PC-9 (cell line): Measurements from ENCODE around the gene TYW3. TPM values are rescaled to one million over a fixed set of nuclear protein-coding genes. Genes with fewer than 3 reads are reported as not detected.

ENCODE experiments used
- BruUV-seq: library from RNA; stranded (reverse); fragments of 400-500 nt; replicated peaks from 2 replicates; lab custom pipeline; 2021; lab: Mats Ljungman, UMichigan
- CTCF ChIA-PET: fragments of 300-600 bp; sonication (Branson Sonifier 250); formaldehyde crosslinking; loops from one replicate; lab custom pipeline; 2022; ENCODE audit warnings: antibody characterized with exemption; lab: Charles Lee
- POLR2A ChIA-PET: fragments of 300-600 bp; sonication (Branson Sonifier 250); formaldehyde crosslinking; loops from one replicate; lab custom pipeline; 2022; ENCODE audit warnings: antibody characterized with exemption; ENCODE audit not compliant: unreplicated experiment; lab: Charles Lee
- DNase-seq, 2 experiments: peaks; one replicate each; pipeline versions ENCODE4 v3.0.0 to v3.0.0-alpha.2; 2015 to 2022; ENCODE audit warnings: mixed read lengths in 1 of 2
- H2AFZ ChIP-seq: fragments of 200-600 bp; sonication (generic); 2 replicates; pipeline ENCODE4 v1.8.1; 2017; ENCODE audit warnings: antibody characterized with exemption
- H3F3A ChIP-seq: fragments of 200-600 bp; sonication (generic); 2 replicates; pipeline ENCODE4 v1.8.1; 2017; ENCODE audit warnings: antibody characterized with exemption, mild to moderate bottlenecking, low read depth; ENCODE audit not compliant: insufficient read depth
- H3K27ac ChIP-seq: fragments of 200-600 bp; sonication (generic); 2 replicates; pipeline ENCODE4 v1.6.1; 2016; ENCODE audit warnings: mixed run types
- H3K27me3 ChIP-seq: fragments of 200-600 bp; sonication (generic); 2 replicates; pipeline ENCODE4 v1.6.1; 2016; ENCODE audit warnings: low read depth, mixed run types; ENCODE audit not compliant: insufficient read depth
- H3K36me3 ChIP-seq: fragments of 200-600 bp; sonication (generic); 2 replicates; pipeline ENCODE4 v1.6.1; 2016; ENCODE audit warnings: low read depth, mixed run types
- H3K4me1 ChIP-seq: fragments of 200-600 bp; sonication (generic); replicated peaks from 2 replicates; pipeline ENCODE4 v1.6.1; 2016; ENCODE audit warnings: mixed run types; ENCODE audit not compliant: insufficient read depth
- H3K4me2 ChIP-seq: fragments of 200-600 bp; sonication (generic); 2 replicates; pipeline ENCODE4 v1.6.1; 2017; ENCODE audit warnings: mixed run types
- H3K4me3 ChIP-seq: fragments of 200-600 bp; sonication (generic); 2 replicates; pipeline ENCODE4 v1.6.1; 2016; ENCODE audit warnings: mixed run types
- H3K79me2 ChIP-seq: fragments of 200-600 bp; sonication (generic); 2 replicates; pipeline ENCODE4 v1.6.1; 2017; ENCODE audit warnings: low read depth, mixed run types
- H3K9me2 ChIP-seq: fragments of 200-600 bp; sonication (generic); 2 replicates; pipeline ENCODE4 v1.8.1; 2017; ENCODE audit warnings: mild to moderate bottlenecking; ENCODE audit not compliant: insufficient read depth
- H3K9me3 ChIP-seq: fragments of 200-600 bp; sonication (generic); 2 replicates; pipeline ENCODE4 v1.8.1; 2016; ENCODE audit warnings: low read depth; ENCODE audit not compliant: insufficient read depth
- H4K20me1 ChIP-seq: fragments of 200-600 bp; sonication (generic); 2 replicates; pipeline ENCODE4 v1.8.1; 2017; ENCODE audit not compliant: insufficient read depth
- EZH2 ChIP-seq: fragments of 200-600 bp; sonication (generic); IDR thresholded peaks from 2 replicates; pipeline ENCODE4 v1.8.0; 2017; ENCODE audit warnings: antibody characterized with exemption, low read depth
- intact Hi-C: fragments of 100-400 bp; cut with micrococcal nuclease; formaldehyde crosslinking; loops from one replicate; pipeline ENCODE4 v1.10.0; 2022; ENCODE audit not compliant: unreplicated experiment
- total RNA-seq: library from RNA; stranded (reverse); gene quantifications from 2 replicates; pipeline ENCODE4 v1.2.3, GENCODE V29; 2021
- TF ChIP-seq, protein P1 (sequence below): fragments of 200-600 bp; sonication (generic); conservative IDR thresholded peaks from 2 replicates; pipeline ENCODE4 v1.6.1; 2017; ENCODE audit warnings: mixed run types, antibody characterized with exemption, mild to moderate bottlenecking, moderate library complexity

TYW3 gene
- total RNA-seq, 1 experiment from 2014 or later: 19.8 TPM

GRCh38 chr1:74775735-74776134, 42.8 kb downstream of the TYW3 start:
- Histone ChIP-seq H3K4me3 (no peak overlapping the region), H3F3A (no peaks in the 10 kb centered on the region), H3K27ac (no peak overlapping the region), H3K79me2 (no peaks in the 10 kb centered on the region), H3K9me3 (no peaks in the 10 kb centered on the region), H3K36me3 (no peaks in the 10 kb centered on the region), H3K27me3 (no peaks in the 10 kb centered on the region), H2AFZ (no peak overlapping the region), H3K4me1 (no peaks in the 10 kb centered on the region), H4K20me1 (no peaks in the 10 kb centered on the region), H3K9me2 (0 out of 2 replicates have a peak, but pooled peaks cover 4% of the 10 kb centered on the region), H3K4me2 (no peak overlapping the region)
- no TSS peak for BruUV-seq
- ChIA-PET POLR2A (no interaction called here), CTCF (no interaction called here)
- intact Hi-C loops: no loop called here
- DNase-seq: no peak
- TF ChIP-seq EZH2: no peak
- TF ChIP-seq, protein P1, sequence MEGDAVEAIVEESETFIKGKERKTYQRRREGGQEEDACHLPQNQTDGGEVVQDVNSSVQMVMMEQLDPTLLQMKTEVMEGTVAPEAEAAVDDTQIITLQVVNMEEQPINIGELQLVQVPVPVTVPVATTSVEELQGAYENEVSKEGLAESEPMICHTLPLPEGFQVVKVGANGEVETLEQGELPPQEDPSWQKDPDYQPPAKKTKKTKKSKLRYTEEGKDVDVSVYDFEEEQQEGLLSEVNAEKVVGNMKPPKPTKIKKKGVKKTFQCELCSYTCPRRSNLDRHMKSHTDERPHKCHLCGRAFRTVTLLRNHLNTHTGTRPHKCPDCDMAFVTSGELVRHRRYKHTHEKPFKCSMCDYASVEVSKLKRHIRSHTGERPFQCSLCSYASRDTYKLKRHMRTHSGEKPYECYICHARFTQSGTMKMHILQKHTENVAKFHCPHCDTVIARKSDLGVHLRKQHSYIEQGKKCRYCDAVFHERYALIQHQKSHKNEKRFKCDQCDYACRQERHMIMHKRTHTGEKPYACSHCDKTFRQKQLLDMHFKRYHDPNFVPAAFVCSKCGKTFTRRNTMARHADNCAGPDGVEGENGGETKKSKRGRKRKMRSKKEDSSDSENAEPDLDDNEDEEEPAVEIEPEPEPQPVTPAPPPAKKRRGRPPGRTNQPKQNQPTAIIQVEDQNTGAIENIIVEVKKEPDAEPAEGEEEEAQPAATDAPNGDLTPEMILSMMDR: no peak; the same call in 1 of the 2 replicates

- H3K36me3 ChIP-seq: no peaks in the 10 kb centered on the region
- no peak overlapping the region for H3K4me2 ChIP-seq
- DNase-seq: no peak
- H3K9me3 ChIP-seq: no peaks in the 10 kb centered on the region
- no peaks in the 10 kb centered on the region for H4K20me1 ChIP-seq
- no peaks in the 10 kb centered on the region for H3K4me1 ChIP-seq
- H3K27ac ChIP-seq: no peak overlapping the region
- no peaks in the 10 kb centered on the region for H3F3A ChIP-seq
- 0 out of 2 replicates have a peak, but pooled peaks cover 4% of the 10 kb centered on the region for H3K9me2 ChIP-seq
- H3K4me3 ChIP-seq: no peak overlapping the region
- no TSS peak for BruUV-seq
- no peak overlapping the region for H2AFZ ChIP-seq
- no peak for TF ChIP-seq EZH2
- intact Hi-C loops: no loop called here
- ChIA-PET CTCF (no interaction called here), POLR2A (no interaction called here)
- H3K27me3 ChIP-seq: no peaks in the 10 kb centered on the region
- no peaks in the 10 kb centered on the region for H3K79me2 ChIP-seq
Observed at GRCh38 chr1:74777525-74777924, 44.6 kb downstream of the TYW3 start.

DNA sequence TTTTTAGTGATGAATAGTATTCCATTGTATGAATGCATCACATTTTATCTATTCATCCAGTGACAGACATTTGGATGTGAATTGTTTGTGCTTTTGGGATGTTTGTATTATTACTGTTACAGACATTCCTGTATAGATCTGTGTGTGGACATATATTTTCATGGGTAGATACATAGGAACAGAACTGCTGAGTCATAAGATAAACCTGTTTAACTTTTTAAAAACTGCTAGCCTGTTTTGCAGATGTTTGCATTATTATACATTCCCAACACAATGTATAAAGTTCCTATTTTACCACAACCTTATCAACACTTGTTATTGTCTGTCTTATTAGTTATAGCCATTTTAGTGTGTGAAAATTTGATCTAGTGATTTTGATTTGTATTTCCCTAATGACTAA, 46.8 kb downstream of the TYW3 start:
- Histone ChIP-seq H3K27ac (no peak overlapping the region), H3K4me1 (no peaks in the 10 kb centered on the region), H3K27me3 (no peaks in the 10 kb centered on the region), H3K9me3 (no peaks in the 10 kb centered on the region; the same call in 1 of the 2 replicates), H3K36me3 (no peaks in the 10 kb centered on the region), H3K9me2 (peaks cover 4% of the 10 kb centered on the region; the same call in 1 of the 2 replicates), H4K20me1 (no peaks in the 10 kb centered on the region), H2AFZ (no peak overlapping the region), H3K79me2 (no peaks in the 10 kb centered on the region), H3K4me3 (no peak overlapping the region), H3K4me2 (no peak overlapping the region), H3F3A (no peaks in the 10 kb centered on the region)
- no peak for DNase-seq
- intact Hi-C loops: no loop called here
- ChIA-PET POLR2A (no interaction called here), CTCF (no interaction called here)
- TF ChIP-seq EZH2: no peak
- TF ChIP-seq, protein P1: no peak
- no TSS peak for BruUV-seq

DNA sequence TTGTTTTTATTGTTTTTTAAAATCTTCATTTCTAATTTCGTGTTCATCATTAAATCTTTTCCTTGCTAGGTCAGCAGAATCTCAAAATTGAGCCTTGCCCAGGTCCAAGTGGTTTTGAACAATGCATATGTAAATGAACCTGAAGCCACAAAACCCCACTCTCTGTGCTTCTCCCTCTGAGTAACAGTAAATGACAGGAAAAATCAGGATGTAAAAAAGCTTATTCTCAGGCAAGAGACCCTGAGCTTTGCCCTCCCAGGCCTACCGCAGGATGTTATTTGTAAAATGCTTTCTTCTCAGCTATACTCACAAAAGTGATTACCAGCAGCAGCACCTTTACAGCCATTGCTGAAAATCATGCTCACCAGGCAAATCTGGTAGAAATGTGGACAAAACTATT, 47.6 kb downstream of the TYW3 start:
- Histone ChIP-seq H3K4me1 (no peaks in the 10 kb centered on the region), H3K4me3 (no peak overlapping the region), H4K20me1 (no peaks in the 10 kb centered on the region), H3F3A (no peaks in the 10 kb centered on the region), H3K4me2 (no peak overlapping the region), H3K9me3 (no peaks in the 10 kb centered on the region; the same call in 1 of the 2 replicates), H3K27me3 (no peaks in the 10 kb centered on the region), H3K27ac (no peak overlapping the region), H3K79me2 (no peaks in the 10 kb centered on the region), H3K9me2 (peaks cover 4% of the 10 kb centered on the region; the same call in 1 of the 2 replicates), H3K36me3 (no peaks in the 10 kb centered on the region), H2AFZ (no peak overlapping the region; the same call in 1 of the 2 replicates)
- TF ChIP-seq, protein P1: no peak
- TF ChIP-seq EZH2: no peak
- POLR2A ChIA-PET: no interaction called here
- intact Hi-C loops: no loop called here
- CTCF ChIA-PET: no interaction called here
- DNase-seq: no peak
- no TSS peak for BruUV-seq
